PFSK-1 (cell line): Measurements from ENCODE around the gene PI4KA.

ENCODE experiments used
- FOXP2 ChIP-seq: optimal IDR thresholded peaks from 2 replicates; pipeline ENCODE3; 2011; ENCODE audit warnings: borderline replicate concordance, control low read depth, inconsistent platforms; ENCODE audit not compliant: insufficient read depth; ENCODE audit errors: extremely low read length, extremely low read depth
- POLR2AphosphoS5 ChIP-seq: IDR thresholded peaks from 2 replicates; pipeline ENCODE4 v1.6.1; 2012; ENCODE audit warnings: low read depth, mild to moderate bottlenecking, control low read depth, low read length, moderate library complexity
- SIN3A ChIP-seq: IDR thresholded peaks from 2 replicates; pipeline ENCODE4 v1.6.1; 2012; ENCODE audit warnings: mild to moderate bottlenecking, low read length, moderate library complexity, borderline replicate concordance; ENCODE audit not compliant: insufficient read depth
- TAF1 ChIP-seq: IDR thresholded peaks from 2 replicates; pipeline ENCODE4 v1.6.1; 2012; ENCODE audit warnings: low read length, control low read depth, borderline replicate concordance; ENCODE audit not compliant: insufficient read depth
- TF ChIP-seq, protein P1 (sequence below), 2 experiments: IDR thresholded peaks; 2 replicates each; pipeline versions ENCODE4 v1.6.1 to v1.8.0; 2011 to 2012; ENCODE audit warnings: low read depth in 2 of 2, low read length in 2 of 2, control low read depth in 1 of 2, inconsistent platforms in 1 of 2, mild to moderate bottlenecking in 1 of 2, moderate library complexity in 1 of 2; ENCODE audit not compliant: insufficient read depth in 1 of 2

The PI4KA gene

GRCh38 chr22:20809538-20810185 lies 48.9 kb downstream of the PI4KA start:
- TF ChIP-seq FOXP2 (no peak), SIN3A (no peak), TAF1 (no peak), POLR2AphosphoS5 (no peak)
- TF ChIP-seq, protein P1, sequence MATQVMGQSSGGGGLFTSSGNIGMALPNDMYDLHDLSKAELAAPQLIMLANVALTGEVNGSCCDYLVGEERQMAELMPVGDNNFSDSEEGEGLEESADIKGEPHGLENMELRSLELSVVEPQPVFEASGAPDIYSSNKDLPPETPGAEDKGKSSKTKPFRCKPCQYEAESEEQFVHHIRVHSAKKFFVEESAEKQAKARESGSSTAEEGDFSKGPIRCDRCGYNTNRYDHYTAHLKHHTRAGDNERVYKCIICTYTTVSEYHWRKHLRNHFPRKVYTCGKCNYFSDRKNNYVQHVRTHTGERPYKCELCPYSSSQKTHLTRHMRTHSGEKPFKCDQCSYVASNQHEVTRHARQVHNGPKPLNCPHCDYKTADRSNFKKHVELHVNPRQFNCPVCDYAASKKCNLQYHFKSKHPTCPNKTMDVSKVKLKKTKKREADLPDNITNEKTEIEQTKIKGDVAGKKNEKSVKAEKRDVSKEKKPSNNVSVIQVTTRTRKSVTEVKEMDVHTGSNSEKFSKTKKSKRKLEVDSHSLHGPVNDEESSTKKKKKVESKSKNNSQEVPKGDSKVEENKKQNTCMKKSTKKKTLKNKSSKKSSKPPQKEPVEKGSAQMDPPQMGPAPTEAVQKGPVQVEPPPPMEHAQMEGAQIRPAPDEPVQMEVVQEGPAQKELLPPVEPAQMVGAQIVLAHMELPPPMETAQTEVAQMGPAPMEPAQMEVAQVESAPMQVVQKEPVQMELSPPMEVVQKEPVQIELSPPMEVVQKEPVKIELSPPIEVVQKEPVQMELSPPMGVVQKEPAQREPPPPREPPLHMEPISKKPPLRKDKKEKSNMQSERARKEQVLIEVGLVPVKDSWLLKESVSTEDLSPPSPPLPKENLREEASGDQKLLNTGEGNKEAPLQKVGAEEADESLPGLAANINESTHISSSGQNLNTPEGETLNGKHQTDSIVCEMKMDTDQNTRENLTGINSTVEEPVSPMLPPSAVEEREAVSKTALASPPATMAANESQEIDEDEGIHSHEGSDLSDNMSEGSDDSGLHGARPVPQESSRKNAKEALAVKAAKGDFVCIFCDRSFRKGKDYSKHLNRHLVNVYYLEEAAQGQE (IDR thresholded peaks at IDR 0.05; ENCODE audit: insufficient read depth in 1 of 2, low read depth in 2 of 2, low read length in 2 of 2): no peak

- TF ChIP-seq, protein P1 (IDR thresholded peaks at IDR 0.05; ENCODE audit: insufficient read depth in 1 of 2, low read depth in 2 of 2, low read length in 2 of 2): no peak
- TF ChIP-seq TAF1 (no peak), POLR2AphosphoS5 (no peak), SIN3A (no peak), FOXP2 (no peak)
Observed at GRCh38 chr22:20808844-20809243, 49.8 kb downstream of the PI4KA start.

- TF ChIP-seq TAF1 (no peak), POLR2AphosphoS5 (no peak), SIN3A (no peak), FOXP2 (no peak)
- TF ChIP-seq, protein P1 (IDR thresholded peaks at IDR 0.05; ENCODE audit: insufficient read depth in 1 of 2, low read depth in 2 of 2, low read length in 2 of 2): no peak
Observed at GRCh38 chr22:20807315-20807752, 51.3 kb downstream of the PI4KA start.

- TF ChIP-seq POLR2AphosphoS5: no peak
- TF ChIP-seq, protein P1 (IDR thresholded peaks at IDR 0.05; ENCODE audit: insufficient read depth in 1 of 2, low read depth in 2 of 2, low read length in 2 of 2): no peak
- TF ChIP-seq TAF1: no peak
- no peak for TF ChIP-seq SIN3A
- TF ChIP-seq FOXP2: no peak
Observed at GRCh38 chr22:20805972-20806471, 52.6 kb downstream of the PI4KA start.
